Superior temporal gyrus (tissue), 1 donor: ENCODE measurements around the gene ACAT2.
"Not testable (repeated sequence)": the region's sequence is repeated elsewhere in the genome, so short reads cannot be mapped to it uniquely, and the experiment has no call there.

Experiments
- DNase-seq: peaks from one replicate; pipeline ENCODE4 v3.0.0-alpha.2; 2016; ENCODE audit errors: extremely low spot score

ACAT2 gene

GRCh38 chr6:159772196-159772595, 10.4 kb downstream of the ACAT2 start:
- DNase-seq, result no peak

DNA sequence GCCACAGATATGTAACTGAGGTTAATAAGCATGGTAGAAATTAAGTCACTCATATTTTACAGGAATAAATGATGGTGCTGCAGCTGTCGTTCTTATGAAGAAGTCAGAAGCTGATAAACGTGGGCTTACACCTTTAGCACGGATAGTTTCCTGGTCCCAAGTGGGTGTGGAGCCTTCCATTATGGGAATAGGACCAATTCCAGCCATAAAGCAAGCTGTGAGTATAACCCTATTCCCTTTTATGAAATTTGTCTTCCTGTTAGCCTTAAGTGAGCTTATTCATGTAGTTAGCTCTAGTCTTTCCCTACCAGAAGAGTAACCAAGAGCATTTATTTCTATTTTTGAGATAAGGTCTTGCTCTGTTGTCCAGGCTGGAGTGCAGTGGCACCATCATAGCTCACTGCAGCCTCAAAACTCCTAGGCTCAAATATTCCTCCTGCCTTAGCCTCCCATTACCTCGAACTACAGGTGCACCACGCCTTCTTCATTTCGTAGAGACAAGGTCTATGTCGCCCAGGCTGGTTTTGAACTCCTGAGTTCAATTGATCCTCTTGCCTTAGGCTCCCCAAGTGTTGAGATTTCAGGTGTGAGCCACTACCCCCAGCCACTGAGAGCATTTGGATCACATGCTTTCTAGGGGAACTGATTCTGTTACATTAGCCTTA, 15.5 kb downstream of the ACAT2 start:
- no peak for DNase-seq

DNA sequence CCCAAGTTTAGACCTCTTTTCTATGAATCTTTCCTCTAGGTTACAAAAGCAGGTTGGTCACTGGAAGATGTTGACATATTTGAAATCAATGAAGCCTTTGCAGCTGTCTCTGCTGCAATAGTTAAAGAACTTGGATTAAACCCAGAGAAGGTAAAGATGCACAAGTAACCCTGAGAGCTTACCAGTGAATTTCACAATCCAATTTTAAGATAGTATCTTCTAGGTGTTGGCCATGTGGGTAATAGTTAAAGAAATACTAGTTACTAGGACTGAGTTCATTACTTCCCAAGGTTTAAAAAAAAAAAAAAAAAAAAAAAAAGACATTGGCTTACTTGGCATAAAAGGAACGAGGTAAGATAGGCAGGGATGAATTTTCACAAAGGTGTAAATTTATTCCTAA, 16.3 kb downstream of the ACAT2 start:
- DNase-seq, result no peak

DNA sequence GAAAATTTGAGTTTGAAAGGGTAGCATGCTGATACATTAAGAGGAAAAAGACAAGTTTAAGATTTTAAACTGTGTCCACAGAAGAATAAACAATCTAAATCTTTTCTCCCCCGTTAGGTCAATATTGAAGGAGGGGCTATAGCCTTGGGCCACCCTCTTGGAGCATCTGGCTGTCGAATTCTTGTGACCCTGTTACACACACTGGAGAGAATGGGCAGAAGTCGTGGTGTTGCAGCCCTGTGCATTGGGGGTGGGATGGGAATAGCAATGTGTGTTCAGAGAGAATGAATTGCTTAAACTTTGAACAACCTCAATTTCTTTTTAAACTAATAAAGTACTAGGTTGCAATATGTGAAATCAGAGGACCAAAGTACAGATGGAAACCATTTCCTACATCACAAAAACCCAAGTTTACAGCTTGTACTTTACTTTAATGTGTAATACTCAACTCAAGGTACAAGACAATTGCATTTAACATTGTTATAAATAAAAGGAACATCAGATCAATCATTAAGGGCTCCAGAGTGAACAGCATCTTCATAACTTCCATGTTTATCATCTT, 16.8 kb downstream of the ACAT2 start:
- no peak for DNase-seq

DNA sequence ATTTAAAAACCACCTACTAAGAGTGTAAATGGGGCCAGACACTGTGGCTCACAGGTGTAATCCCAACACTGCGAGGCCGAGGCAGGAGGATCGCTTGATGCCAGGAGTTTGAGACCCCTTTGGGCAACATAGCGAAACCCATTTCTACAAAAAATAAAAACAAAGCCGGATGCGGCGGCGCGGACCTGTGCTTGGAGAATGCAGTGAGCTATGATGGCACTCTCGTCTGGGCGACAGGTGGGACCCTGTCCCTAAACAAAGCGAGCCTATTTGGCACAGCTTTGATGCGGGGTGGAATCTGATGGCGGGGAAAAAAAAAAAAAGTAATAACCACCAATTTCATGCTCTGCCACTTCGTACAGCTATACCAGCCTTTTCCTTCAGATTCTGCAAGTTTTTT, 26.4 kb downstream of the ACAT2 start:
- DNase-seq, result no peak

- no peak for DNase-seq
These were observed 27.0 kb downstream of the ACAT2 start for GRCh38 chr6:159788753-159789376.

- peak; percentile 100 for DNase-seq
These were observed 27.7 kb downstream of the ACAT2 start, which contains the start of gene TCP1 for GRCh38 chr6:159789377-159790148. TSS of gene TCP1 (minus strand) at chr6:159789602. CDS start at chr6:159789468, 134 bp downstream.

- peak; percentile 99 for DNase-seq
These were observed 28.5 kb downstream of the ACAT2 start, which contains the start of gene MRPL18 for GRCh38 chr6:159790149-159790955. TSS of gene MRPL18 (plus strand) at chr6:159790467. CDS start at chr6:159790588, 121 bp downstream.

- no peak for DNase-seq
These were observed 29.2 kb downstream of the ACAT2 start for GRCh38 chr6:159790956-159791598.

- not testable (repeated sequence) for DNase-seq
These were observed 33.1 kb downstream of the ACAT2 start for GRCh38 chr6:159794976-159795375.

- DNase-seq, result no peak
These were observed 35.7 kb downstream of the ACAT2 start for GRCh38 chr6:159797554-159797953.

- no peak for DNase-seq
These were observed 38.5 kb downstream of the ACAT2 start, which contains the start of gene PNLDC1 for GRCh38 chr6:159800141-159800865. TSS of gene PNLDC1 (plus strand) at chr6:159800276. CDS start at chr6:159800308, 32 bp downstream.

DNA sequence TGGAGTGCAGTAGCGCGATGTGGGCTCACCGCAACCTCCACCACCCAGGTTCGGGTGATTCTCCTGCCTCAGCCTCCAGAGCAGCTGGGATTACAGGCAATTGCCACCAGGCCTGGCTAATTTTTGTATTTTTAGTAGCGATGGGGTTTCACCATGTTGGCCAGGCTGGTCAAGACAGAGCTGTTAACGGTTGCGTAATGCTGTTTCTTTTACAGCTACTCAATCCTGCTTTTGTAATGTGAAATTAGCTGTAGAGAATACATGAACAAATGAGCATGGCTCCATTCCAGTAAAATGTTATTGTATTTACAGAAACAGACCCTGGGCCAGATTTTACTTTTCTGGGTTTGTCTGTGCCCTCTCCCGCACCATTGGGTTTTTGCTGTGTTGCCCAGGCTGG, 40.1 kb downstream of the ACAT2 start:
- no peak for DNase-seq

- no peak for DNase-seq
These were observed 42.7 kb downstream of the ACAT2 start for GRCh38 chr6:159804504-159804903.

DNA sequence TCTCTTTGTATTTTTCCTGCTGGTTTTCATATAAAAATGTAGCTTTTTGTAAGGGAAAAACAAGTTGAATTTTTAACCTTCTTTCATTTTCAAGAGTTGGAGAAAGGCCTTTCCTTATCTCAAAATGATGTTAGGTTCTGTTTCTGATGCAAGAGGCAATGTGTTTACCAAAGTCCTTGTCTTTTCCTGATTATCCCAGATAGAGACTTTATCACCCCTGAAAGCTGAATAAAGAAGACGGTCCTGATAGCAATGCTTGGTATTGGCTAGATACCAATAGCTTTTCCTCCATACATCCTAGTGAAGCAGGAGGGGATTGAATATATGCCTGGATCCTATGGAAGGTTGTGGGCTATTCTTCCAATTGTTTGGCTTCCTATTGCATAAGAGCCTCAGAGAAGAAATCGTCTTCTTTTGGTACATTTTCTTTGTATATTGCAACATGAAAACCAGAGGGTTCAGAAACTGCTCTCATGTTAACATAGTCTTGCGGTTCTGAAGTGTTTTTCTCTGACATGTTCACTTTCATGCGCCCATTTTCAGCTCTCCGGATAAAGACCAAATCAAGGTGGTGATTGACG, 43.7 kb downstream of the ACAT2 start:
- no peak for DNase-seq

DNA sequence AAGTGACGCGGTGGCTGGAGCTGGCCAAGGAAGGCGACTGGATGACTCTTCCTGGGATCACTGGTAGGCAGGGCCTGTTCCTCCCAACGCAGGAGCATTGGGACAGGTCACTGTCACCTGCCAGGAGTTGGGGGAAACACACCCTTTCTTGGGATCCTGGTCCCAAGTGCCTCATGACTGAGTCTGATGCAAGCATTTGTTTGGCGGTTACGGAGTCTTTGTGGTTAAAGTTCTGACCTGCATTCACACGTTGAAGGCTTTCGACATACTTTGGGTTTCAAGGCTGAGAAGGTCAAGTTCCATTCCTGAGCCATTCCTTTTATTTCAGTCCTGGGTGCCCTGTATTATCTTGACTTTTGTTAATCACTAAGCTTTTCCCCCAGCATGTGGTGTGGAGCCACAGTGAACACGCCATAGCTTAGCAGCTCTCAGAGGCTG, 44.2 kb downstream of the ACAT2 start:
- DNase-seq, result no peak

DNA sequence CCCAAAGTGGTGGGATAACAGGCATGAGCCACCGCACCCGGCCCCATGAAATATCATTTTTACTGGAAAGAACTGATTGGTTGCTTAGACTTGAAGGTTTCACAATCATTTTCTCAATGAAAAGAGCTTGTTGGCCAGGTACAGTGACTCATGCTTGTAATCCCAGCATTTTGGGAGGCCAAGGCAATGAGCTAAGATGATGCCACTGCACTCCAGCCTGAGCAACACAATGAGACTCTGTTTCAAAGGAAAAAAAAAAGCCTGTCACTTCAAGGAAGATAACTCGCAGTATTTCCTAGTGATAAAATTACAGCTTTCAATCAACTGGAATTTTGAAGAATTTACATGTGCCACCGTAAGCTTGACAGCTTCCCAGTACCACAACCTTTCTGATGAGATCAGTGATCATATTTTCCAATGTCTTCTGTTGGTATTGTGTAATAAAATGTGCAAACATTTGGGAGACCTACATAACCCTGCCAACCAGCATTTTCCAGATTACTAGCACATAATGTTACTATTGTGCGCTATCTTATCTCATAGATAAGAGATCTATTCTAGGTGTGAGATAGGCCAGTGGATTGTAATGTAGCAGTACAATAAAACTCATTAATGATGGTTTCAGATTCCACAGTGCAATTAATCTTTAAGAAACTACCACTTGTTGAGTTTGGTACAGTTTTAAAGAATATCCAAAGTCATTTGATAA, 45.5 kb downstream of the ACAT2 start:
- DNase-seq, result no peak

DNA sequence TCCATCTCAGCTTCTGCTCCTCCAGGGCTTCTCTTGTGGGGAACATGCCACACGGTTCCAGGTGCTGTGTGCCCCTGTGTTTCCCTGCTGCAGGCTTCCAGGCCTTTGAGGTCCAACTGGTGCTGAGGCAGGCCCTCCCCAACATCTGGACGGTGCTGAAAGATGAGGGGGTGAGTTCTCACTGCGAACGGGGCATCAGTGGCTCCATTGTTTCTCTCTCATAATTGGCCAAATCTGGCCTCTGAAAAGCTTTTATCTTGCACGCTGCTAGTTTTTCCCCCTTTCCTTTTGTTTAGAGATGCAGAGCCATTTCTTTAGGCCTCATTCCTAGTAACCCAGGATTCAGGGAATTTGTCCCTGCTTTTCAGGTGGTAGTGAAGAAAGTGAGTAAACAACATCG, 46.8 kb downstream of the ACAT2 start:
- DNase-seq, result peak; percentile 80

GRCh38 chr6:159809149-159809548, 47.3 kb downstream of the ACAT2 start:
- no peak for DNase-seq
